ENCODE data around the gene FBRSL1. TPM values are rescaled to one million over a fixed set of nuclear protein-coding genes. Genes with fewer than 3 reads are reported as not detected.
A peak's percentile ranks its signal among the peaks of the same experiment; 100 is the strongest.

Gene FBRSL1
- polyA plus RNA-seq, 1 donor from 2014 or later: 6.8 TPM

- peak overlapping the region; percentile 39 to 92 (median 89) for H3K27ac Mint-ChIP-seq
- H3K9me3 Mint-ChIP-seq: no peaks in the 10 kb centered on the region
- H3K4me1 Mint-ChIP-seq: peaks cover 21 to 50% (median 34%) of the 10 kb centered on the region in 3 donors
- no peaks in the 10 kb centered on the region for H3K27me3 Mint-ChIP-seq
- H3K4me3 Mint-ChIP-seq: peak overlapping the region; percentile 84 to 94 (median 92)
- H3K36me3 Mint-ChIP-seq: peaks cover 5% of the 10 kb centered on the region
These were observed 1.2 kb downstream of the FBRSL1 start for GRCh38 chr12:132491138-132491663.

GRCh38 chr12:132491761-132492378 is 1.9 kb downstream of the FBRSL1 start:
- Mint-ChIP-seq H3K36me3 (peaks cover 5% of the 10 kb centered on the region), H3K4me1 (peaks cover 21 to 54% (median 35%) of the 10 kb centered on the region in 3 donors), H3K4me3 (peak overlapping the region; percentile 84 to 94 (median 92)), H3K27me3 (no peaks in the 10 kb centered on the region), H3K27ac (peak overlapping the region in 2 of 3 donors; percentile 89 to 92), H3K9me3 (no peaks in the 10 kb centered on the region)

GRCh38 chr12:132492522-132492921 is 2.6 kb downstream of the FBRSL1 start:
- peaks cover 5% of the 10 kb centered on the region for H3K36me3 Mint-ChIP-seq
- peak overlapping the region in 2 of 3 donors; percentile 89 to 92 for H3K27ac Mint-ChIP-seq
- H3K4me3 Mint-ChIP-seq: peak overlapping the region; percentile 84 to 94 (median 92)
- no peaks in the 10 kb centered on the region for H3K9me3 Mint-ChIP-seq
- H3K27me3 Mint-ChIP-seq: no peaks in the 10 kb centered on the region
- peaks cover 21 to 53% (median 33%) of the 10 kb centered on the region in 3 donors for H3K4me1 Mint-ChIP-seq

GRCh38 chr12:132492951-132493350 is 3.0 kb downstream of the FBRSL1 start:
- Mint-ChIP-seq H3K4me3 (peak overlapping the region; percentile 84 to 94 (median 92)), H3K4me1 (peaks cover 18 to 49% (median 28%) of the 10 kb centered on the region in 3 donors), H3K27ac (peak overlapping the region in 2 of 3 donors; percentile 89 to 92), H3K36me3 (peaks cover 5% of the 10 kb centered on the region), H3K9me3 (no peaks in the 10 kb centered on the region), H3K27me3 (no peaks in the 10 kb centered on the region)

GRCh38 chr12:132493482-132494178 is 3.7 kb downstream of the FBRSL1 start:
- Mint-ChIP-seq H3K27me3 (no peaks in the 10 kb centered on the region), H3K27ac (peak overlapping the region in 2 of 3 donors; percentile 31 to 89), H3K9me3 (no peaks in the 10 kb centered on the region), H3K36me3 (peaks cover 5% of the 10 kb centered on the region), H3K4me1 (peaks cover 13 to 44% (median 23%) of the 10 kb centered on the region in 3 donors), H3K4me3 (peak overlapping the region in 2 of 4 donors; percentile 82 to 92)

GRCh38 chr12:132494294-132495164 is 4.6 kb downstream of the FBRSL1 start:
- Mint-ChIP-seq H3K4me3 (peak overlapping the region in 3 of 4 donors; percentile 73 to 92 (median 82)), H3K27ac (peak overlapping the region in 2 of 3 donors; percentile 50 to 60), H3K9me3 (no peaks in the 10 kb centered on the region), H3K36me3 (peaks cover 5% of the 10 kb centered on the region), H3K27me3 (no peaks in the 10 kb centered on the region), H3K4me1 (peaks cover 13 to 43% (median 23%) of the 10 kb centered on the region in 3 donors)

- Mint-ChIP-seq H3K4me1 (peaks cover 13 to 48% (median 27%) of the 10 kb centered on the region in 3 donors), H3K4me3 (peak overlapping the region in 2 of 4 donors; percentile 73 to 92), H3K36me3 (peaks cover 5% of the 10 kb centered on the region), H3K27ac (peak overlapping the region in 2 of 3 donors; percentile 50 to 60), H3K27me3 (no peaks in the 10 kb centered on the region), H3K9me3 (no peaks in the 10 kb centered on the region)
These were observed 5.2 kb downstream of the FBRSL1 start for GRCh38 chr12:132495165-132495544.

- H3K36me3 Mint-ChIP-seq: peaks cover 5% of the 10 kb centered on the region
- H3K9me3 Mint-ChIP-seq: no peaks in the 10 kb centered on the region
- H3K4me3 Mint-ChIP-seq: peak overlapping the region in 2 of 4 donors; percentile 50 to 77
- H3K4me1 Mint-ChIP-seq: peaks cover 13 to 53% (median 32%) of the 10 kb centered on the region in 3 donors
- H3K27me3 Mint-ChIP-seq: no peaks in the 10 kb centered on the region
- peak overlapping the region; percentile 23 to 45 (median 27) for H3K27ac Mint-ChIP-seq
These were observed 5.8 kb downstream of the FBRSL1 start for GRCh38 chr12:132495629-132496357.

GRCh38 chr12:132496358-132496669 is 6.4 kb downstream of the FBRSL1 start:
- peaks cover 13 to 49% (median 28%) of the 10 kb centered on the region in 3 donors for H3K4me1 Mint-ChIP-seq
- H3K27me3 Mint-ChIP-seq: no peaks in the 10 kb centered on the region
- no peaks in the 10 kb centered on the region for H3K9me3 Mint-ChIP-seq
- H3K27ac Mint-ChIP-seq: peak overlapping the region; percentile 23 to 45 (median 27)
- H3K36me3 Mint-ChIP-seq: peaks cover 5% of the 10 kb centered on the region
- H3K4me3 Mint-ChIP-seq: peak overlapping the region in 2 of 4 donors; percentile 50 to 77

- H3K36me3 Mint-ChIP-seq: peaks cover 5% of the 10 kb centered on the region
- H3K4me1 Mint-ChIP-seq: peaks cover 14 to 45% (median 28%) of the 10 kb centered on the region in 3 donors
- peak overlapping the region in 2 of 3 donors; percentile 81 to 86 for H3K27ac Mint-ChIP-seq
- H3K9me3 Mint-ChIP-seq: no peaks in the 10 kb centered on the region
- no peaks in the 10 kb centered on the region for H3K27me3 Mint-ChIP-seq
- peak overlapping the region in 2 of 4 donors; percentile 76 to 77 for H3K4me3 Mint-ChIP-seq
These were observed 6.8 kb downstream of the FBRSL1 start for GRCh38 chr12:132496710-132497109.

- no peaks in the 10 kb centered on the region for H3K27me3 Mint-ChIP-seq
- H3K27ac Mint-ChIP-seq: peak overlapping the region in 2 of 3 donors; percentile 69 to 81
- peaks cover 2% of the 10 kb centered on the region for H3K36me3 Mint-ChIP-seq
- H3K9me3 Mint-ChIP-seq: no peaks in the 10 kb centered on the region
- peaks cover 7 to 37% (median 18%) of the 10 kb centered on the region in 3 donors for H3K4me1 Mint-ChIP-seq
- H3K4me3 Mint-ChIP-seq: peak overlapping the region in 2 of 4 donors; percentile 28 to 66
These were observed 7.8 kb downstream of the FBRSL1 start for GRCh38 chr12:132497514-132498405.

- Mint-ChIP-seq H3K27ac (no peak overlapping the region), H3K9me3 (no peaks in the 10 kb centered on the region), H3K4me1 (peaks cover 4 to 36% (median 21%) of the 10 kb centered on the region in 3 donors), H3K4me3 (no peak overlapping the region), H3K27me3 (no peaks in the 10 kb centered on the region), H3K36me3 (no peaks in the 10 kb centered on the region)
These were observed 9.0 kb downstream of the FBRSL1 start for GRCh38 chr12:132498931-132499330.

- no peaks in the 10 kb centered on the region for H3K36me3 Mint-ChIP-seq
- H3K27ac Mint-ChIP-seq: peak overlapping the region in 2 of 3 donors; percentile 59 to 67
- no peaks in the 10 kb centered on the region for H3K27me3 Mint-ChIP-seq
- peak overlapping the region in 1 of 4 donors; percentile 79 for H3K4me3 Mint-ChIP-seq
- no peaks in the 10 kb centered on the region for H3K9me3 Mint-ChIP-seq
- peaks cover 4 to 29% (median 27%) of the 10 kb centered on the region in 3 donors for H3K4me1 Mint-ChIP-seq
These were observed 10.3 kb downstream of the FBRSL1 start for GRCh38 chr12:132500142-132500855.
